ENCODE measurements around the gene ERLEC1. TPM values are rescaled to one million over a fixed set of nuclear protein-coding genes. Genes with fewer than 3 reads are reported as not detected.
"Not testable (repeated sequence)": the region's sequence is repeated elsewhere in the genome, so short reads cannot be mapped to it uniquely, and the experiment has no call there.

Gene ERLEC1
- total RNA-seq, 1 donor from 2014 or later: 37.9 TPM

- Mint-ChIP-seq H3K4me1 (ENCODE audit: low read depth) (peaks cover 2% of the 10 kb centered on the region), H3K27ac (no peak overlapping the region), H3K4me3 (ENCODE audit: low read depth) (no peak overlapping the region), H3K27me3 (no peaks in the 10 kb centered on the region), H3K9me3 (ENCODE audit: low read depth) (no peaks in the 10 kb centered on the region), H3K36me3 (ENCODE audit: insufficient read depth) (no peaks in the 10 kb centered on the region)
- DNase-seq (ENCODE audit: low spot score, unreplicated experiment): no peak
- TF ChIP-seq, protein P1, sequence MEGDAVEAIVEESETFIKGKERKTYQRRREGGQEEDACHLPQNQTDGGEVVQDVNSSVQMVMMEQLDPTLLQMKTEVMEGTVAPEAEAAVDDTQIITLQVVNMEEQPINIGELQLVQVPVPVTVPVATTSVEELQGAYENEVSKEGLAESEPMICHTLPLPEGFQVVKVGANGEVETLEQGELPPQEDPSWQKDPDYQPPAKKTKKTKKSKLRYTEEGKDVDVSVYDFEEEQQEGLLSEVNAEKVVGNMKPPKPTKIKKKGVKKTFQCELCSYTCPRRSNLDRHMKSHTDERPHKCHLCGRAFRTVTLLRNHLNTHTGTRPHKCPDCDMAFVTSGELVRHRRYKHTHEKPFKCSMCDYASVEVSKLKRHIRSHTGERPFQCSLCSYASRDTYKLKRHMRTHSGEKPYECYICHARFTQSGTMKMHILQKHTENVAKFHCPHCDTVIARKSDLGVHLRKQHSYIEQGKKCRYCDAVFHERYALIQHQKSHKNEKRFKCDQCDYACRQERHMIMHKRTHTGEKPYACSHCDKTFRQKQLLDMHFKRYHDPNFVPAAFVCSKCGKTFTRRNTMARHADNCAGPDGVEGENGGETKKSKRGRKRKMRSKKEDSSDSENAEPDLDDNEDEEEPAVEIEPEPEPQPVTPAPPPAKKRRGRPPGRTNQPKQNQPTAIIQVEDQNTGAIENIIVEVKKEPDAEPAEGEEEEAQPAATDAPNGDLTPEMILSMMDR (IDR thresholded peaks at IDR 0.05; ENCODE audit: unreplicated experiment): no peak
Observed at GRCh38 chr2:53828331-53828730, 41.5 kb downstream of the ERLEC1 start.

- Mint-ChIP-seq H3K36me3 (ENCODE audit: insufficient read depth) (peaks cover 3% of the 10 kb centered on the region), H3K27me3 (no peaks in the 10 kb centered on the region), H3K4me3 (ENCODE audit: low read depth) (no peak overlapping the region), H3K4me1 (ENCODE audit: low read depth) (peaks cover 2% of the 10 kb centered on the region), H3K9me3 (ENCODE audit: low read depth) (no peaks in the 10 kb centered on the region), H3K27ac (no peak overlapping the region)
- TF ChIP-seq, protein P1 (IDR thresholded peaks at IDR 0.05; ENCODE audit: unreplicated experiment): no peak
- DNase-seq (ENCODE audit: low spot score, unreplicated experiment): no peak
Observed at GRCh38 chr2:53829273-53829979, 42.6 kb downstream of the ERLEC1 start.

DNA sequence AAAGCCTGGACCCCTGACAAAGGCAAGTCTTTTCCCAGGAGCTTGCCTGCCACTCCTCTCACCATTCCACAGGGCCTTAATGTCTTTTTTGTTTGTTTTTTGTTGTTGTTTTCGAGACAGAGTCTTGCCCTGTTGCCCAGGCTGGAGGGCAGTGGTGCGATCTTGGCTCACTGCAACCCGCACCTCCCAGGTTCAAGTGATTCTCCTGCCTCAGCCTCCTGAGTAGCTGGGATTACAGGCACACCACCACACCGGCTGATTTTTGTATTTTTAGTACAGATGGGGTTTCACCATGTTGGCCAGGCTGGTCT, 43.1 kb downstream of the ERLEC1 start:
- H3K9me3 Mint-ChIP-seq (ENCODE audit: low read depth); H3K27me3 Mint-ChIP-seq; H3K4me1 Mint-ChIP-seq (ENCODE audit: low read depth); DNase-seq (ENCODE audit: low spot score, unreplicated experiment); H3K4me3 Mint-ChIP-seq (ENCODE audit: low read depth); H3K36me3 Mint-ChIP-seq (ENCODE audit: insufficient read depth); H3K27ac Mint-ChIP-seq: not testable (repeated sequence)

DNA sequence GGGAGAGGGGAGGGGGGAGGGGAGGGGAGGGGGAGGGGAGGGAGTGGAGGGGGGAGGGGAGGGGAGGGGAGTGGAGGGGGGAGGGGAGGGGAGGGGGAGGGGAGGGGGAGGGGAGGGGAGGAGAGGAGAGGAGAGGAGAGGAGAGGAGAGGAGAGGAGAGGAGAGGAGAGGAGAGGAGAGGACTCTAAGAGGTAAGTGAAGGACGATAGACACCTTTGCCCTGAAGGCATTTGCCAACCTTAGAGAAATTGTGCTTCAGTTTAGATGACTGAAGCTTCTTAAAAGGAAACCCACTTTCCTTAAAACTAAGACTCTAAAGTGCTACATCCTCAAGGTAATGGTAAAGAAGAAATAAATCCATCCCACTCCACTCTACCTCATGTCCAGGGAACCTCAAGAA, 53.7 kb downstream of the ERLEC1 start:
- no peaks in the 10 kb centered on the region for H3K9me3 Mint-ChIP-seq (ENCODE audit: low read depth)
- no peaks in the 10 kb centered on the region for H3K27me3 Mint-ChIP-seq
- TF ChIP-seq, protein P1 (IDR thresholded peaks at IDR 0.05; ENCODE audit: unreplicated experiment): no peak
- no peaks in the 10 kb centered on the region for H3K4me1 Mint-ChIP-seq (ENCODE audit: low read depth)
- peaks cover 3% of the 10 kb centered on the region for H3K36me3 Mint-ChIP-seq (ENCODE audit: insufficient read depth)
- H3K27ac Mint-ChIP-seq: no peak overlapping the region
- no peak for DNase-seq (ENCODE audit: low spot score, unreplicated experiment)
- no peak overlapping the region for H3K4me3 Mint-ChIP-seq (ENCODE audit: low read depth)

- not testable (repeated sequence) for H3K27ac Mint-ChIP-seq; DNase-seq (ENCODE audit: low spot score, unreplicated experiment); H3K36me3 Mint-ChIP-seq (ENCODE audit: insufficient read depth); H3K4me3 Mint-ChIP-seq (ENCODE audit: low read depth); H3K4me1 Mint-ChIP-seq (ENCODE audit: low read depth); H3K27me3 Mint-ChIP-seq; H3K9me3 Mint-ChIP-seq (ENCODE audit: low read depth)
Observed at GRCh38 chr2:53841651-53842050, 54.8 kb downstream of the ERLEC1 start.

DNA sequence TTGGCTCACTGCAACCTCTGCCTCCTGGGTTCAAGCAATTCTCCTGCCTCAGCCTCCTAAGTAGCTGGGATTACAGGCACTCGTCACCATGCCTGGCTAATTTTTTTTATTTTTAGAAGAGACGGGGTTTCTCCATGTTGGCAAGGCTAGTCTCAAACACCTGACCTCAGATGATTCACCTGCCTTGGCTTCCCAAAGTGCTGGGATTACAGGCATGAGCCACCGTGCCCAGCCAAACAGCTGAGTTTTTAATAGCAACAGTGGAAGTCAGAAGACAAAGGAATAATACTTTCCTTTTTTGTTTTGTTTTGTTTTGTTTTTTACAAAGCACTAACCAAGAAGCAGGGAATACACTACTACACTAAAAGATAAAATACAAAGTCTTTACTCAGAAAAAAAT, 56.0 kb downstream of the ERLEC1 start:
- Mint-ChIP-seq H3K27me3 (no peaks in the 10 kb centered on the region), H3K36me3 (ENCODE audit: insufficient read depth) (peaks cover 1% of the 10 kb centered on the region), H3K4me1 (ENCODE audit: low read depth) (no peaks in the 10 kb centered on the region), H3K9me3 (ENCODE audit: low read depth) (no peaks in the 10 kb centered on the region), H3K27ac (no peak overlapping the region), H3K4me3 (ENCODE audit: low read depth) (no peak overlapping the region)
- TF ChIP-seq, protein P1 (IDR thresholded peaks at IDR 0.05; ENCODE audit: unreplicated experiment): no peak
- no peak for DNase-seq (ENCODE audit: low spot score, unreplicated experiment)

Measured in progenitor cell of endocrine pancreas (in vitro differentiated cells).